Uterus (tissue), 4 donors: ENCODE measurements around the gene ABCG2. TPM values are rescaled to one million over a fixed set of nuclear protein-coding genes. Genes with fewer than 3 reads are reported as not detected.

ENCODE experiments used
- DNase-seq, 2 donors: peaks; one replicate each; pipeline ENCODE4 v3.0.0-alpha.2; 2019 to 2020
- H3K27ac ChIP-seq, 2 donors: fragments of 200-600 bp; sonication (generic); 1 replicate in 1 of 2; 2 replicates in 1 of 2; pipeline ENCODE4 v1.5.1; 2016 to 2018
- H3K27me3 ChIP-seq, 2 donors: fragments of 200-600 bp; sonication (generic); one replicate each; pipeline ENCODE4 v1.5.1; 2018 to 2019; ENCODE audit warnings: control low read depth in 1 of 2
- H3K36me3 ChIP-seq, 2 donors: fragments of 200-600 bp; sonication (generic); one replicate each; pipeline ENCODE4 v1.5.1; 2019; ENCODE audit warnings: control low read depth in 1 of 2
- H3K4me1 ChIP-seq, 2 donors: fragments of 200-600 bp; sonication (generic); one replicate each; pipeline ENCODE4 v1.5.1; 2018 to 2019; ENCODE audit warnings: control low read depth in 1 of 2
- H3K4me3 ChIP-seq, 2 donors: fragments of 200-600 bp; sonication (generic); 1 replicate in 1 of 2; 2 replicates in 1 of 2; pipeline ENCODE4 v1.5.1; 2018 to 2019; ENCODE audit warnings: mild to moderate bottlenecking in 1 of 2
- H3K9me3 ChIP-seq, 2 donors: fragments of 200-600 bp; sonication (generic); one replicate each; pipeline ENCODE4 v1.5.1; 2019; ENCODE audit warnings: control low read depth in 1 of 2
- CTCF ChIP-seq, 4 experiments: fragments of 200-600 bp in 2 of 4; fragments of 450-650 bp in 2 of 4; sonication (generic) in 2 of 4; IDR thresholded peaks; one replicate each; pipeline ENCODE4 v1.5.1; 2016 to 2019; ENCODE audit warnings: antibody characterized with exemption in 4 of 4, mild to moderate bottlenecking in 2 of 4, moderate library complexity in 1 of 4
- POLR2A ChIP-seq, 2 donors: fragments of 450-650 bp; IDR thresholded peaks; one replicate each; pipeline ENCODE4 v1.6.1; 2016; ENCODE audit warnings: antibody characterized with exemption in 2 of 2, mild to moderate bottlenecking in 1 of 2, moderate library complexity in 1 of 2
- intact Hi-C: fragments of 100-400 bp; cut with DNase I; formaldehyde crosslinking; loops from one replicate; pipeline ENCODE4 v1.15.1; 2023; ENCODE audit warnings: low total_unique reads
- total RNA-seq, 4 donors: library from RNA; depleted of rRNA in 3 of 4; stranded (reverse); fragments of >200 nt in 3 of 4; gene quantifications; one replicate each; pipeline versions ENCODE4 v1.1.0 to v1.2.4, GENCODE V29; 2014 to 2023
- donor health status: DM: yes; HTN: yes; CAD: no.

The ABCG2 gene
- total RNA-seq, 4 donors from 2014 or later, result 35.9 to 61.8 (median 50.0) TPM

GRCh38 chr4:88179261-88179660 lies 20.8 kb upstream of the ABCG2 start:
- Histone ChIP-seq H3K27me3 (no peaks in the 10 kb centered on the region), H3K9me3 (no peaks in the 10 kb centered on the region), H3K36me3 (no peaks in the 10 kb centered on the region), H3K27ac (no peak overlapping the region), H3K4me3 (no peak overlapping the region), H3K4me1 (no peaks in the 10 kb centered on the region)
- no peak for DNase-seq
- no peak for TF ChIP-seq POLR2A (IDR thresholded peaks at IDR 0.05)
- TF ChIP-seq CTCF (IDR thresholded peaks at IDR 0.05), result no peak
- intact Hi-C loops, result no loop called here

GRCh38 chr4:88178626-88179231 lies 20.3 kb upstream of the ABCG2 start:
- no peaks in the 10 kb centered on the region for H3K27me3 ChIP-seq
- no peak for TF ChIP-seq CTCF (IDR thresholded peaks at IDR 0.05)
- no peak for TF ChIP-seq POLR2A (IDR thresholded peaks at IDR 0.05)
- no peaks in the 10 kb centered on the region for H3K9me3 ChIP-seq
- H3K36me3 ChIP-seq, result no peaks in the 10 kb centered on the region
- H3K4me1 ChIP-seq, result no peaks in the 10 kb centered on the region
- intact Hi-C loops, result no loop called here
- H3K4me3 ChIP-seq, result no peak overlapping the region
- peak overlapping the region in 1 of 2 donors; percentile 24 for H3K27ac ChIP-seq
- no peak for DNase-seq

- no peak overlapping the region for H3K4me3 ChIP-seq
- H3K4me1 ChIP-seq, result no peaks in the 10 kb centered on the region
- no peaks in the 10 kb centered on the region for H3K9me3 ChIP-seq
- DNase-seq, result no peak
- TF ChIP-seq CTCF (IDR thresholded peaks at IDR 0.05) (no peak), POLR2A (IDR thresholded peaks at IDR 0.05) (no peak)
- H3K27ac ChIP-seq, result peak overlapping the region in 1 of 2 donors; percentile 60
- intact Hi-C loops, result no loop called here
- H3K27me3 ChIP-seq, result no peaks in the 10 kb centered on the region
- H3K36me3 ChIP-seq, result no peaks in the 10 kb centered on the region
Observed at GRCh38 chr4:88177983-88178625, 19.7 kb upstream of the ABCG2 start.

- Histone ChIP-seq H3K27me3 (no peaks in the 10 kb centered on the region), H3K27ac (no peak overlapping the region), H3K9me3 (no peaks in the 10 kb centered on the region), H3K4me3 (no peak overlapping the region), H3K4me1 (no peaks in the 10 kb centered on the region), H3K36me3 (no peaks in the 10 kb centered on the region)
- DNase-seq, result no peak
- intact Hi-C loops, result no loop called here
- no peak for TF ChIP-seq CTCF (IDR thresholded peaks at IDR 0.05)
Observed at GRCh38 chr4:88172987-88173386, 14.5 kb upstream of the ABCG2 start.

GRCh38 chr4:88171206-88171605 lies 12.8 kb upstream of the ABCG2 start:
- no peaks in the 10 kb centered on the region for H3K9me3 ChIP-seq
- H3K27me3 ChIP-seq, result no peaks in the 10 kb centered on the region
- no peak for DNase-seq
- intact Hi-C loops, result no loop called here
- no peaks in the 10 kb centered on the region for H3K36me3 ChIP-seq
- TF ChIP-seq POLR2A (IDR thresholded peaks at IDR 0.05) (no peak), CTCF (IDR thresholded peaks at IDR 0.05) (no peak)
- no peak overlapping the region for H3K27ac ChIP-seq
- H3K4me1 ChIP-seq, result no peaks in the 10 kb centered on the region
- no peak overlapping the region for H3K4me3 ChIP-seq
